GM12875 (cell line): ENCODE measurements around the gene LMO1.

Experiments
- H3K4me3 ChIP-seq: one replicate; pipeline ENCODE4 v1.5.1; 2011; ENCODE audit warnings: low read depth, low read length, control low read depth
- TF ChIP-seq, protein P1 (sequence below): IDR thresholded peaks from 2 replicates; pipeline ENCODE4 v1.5.1; 2011; ENCODE audit warnings: low read depth, mild to moderate bottlenecking, control low read depth, inconsistent platforms, low read length, moderate library complexity, borderline replicate concordance; ENCODE audit not compliant: insufficient read depth

The LMO1 gene

DNA sequence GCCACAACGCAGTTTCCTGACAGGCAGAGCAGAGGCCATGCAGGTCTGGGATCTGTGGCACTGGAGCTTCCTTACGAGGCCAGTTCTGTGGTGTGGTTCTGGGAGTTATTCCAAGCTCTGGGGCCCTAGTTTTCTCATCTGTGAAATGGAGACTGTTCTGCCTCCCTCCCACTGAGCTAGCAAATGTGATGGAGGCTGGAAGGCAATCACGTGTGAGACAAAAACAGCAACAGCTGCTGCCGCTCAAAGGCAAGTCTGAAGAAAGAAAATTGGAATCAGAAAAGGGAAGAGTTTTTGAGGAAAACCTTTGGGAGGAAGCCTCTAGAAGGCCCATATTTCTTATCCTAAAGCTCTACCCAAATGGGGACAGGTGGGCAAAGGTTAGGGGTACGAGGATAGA lies 86.5 kb downstream of the LMO1 start:
- TF ChIP-seq, protein P1, sequence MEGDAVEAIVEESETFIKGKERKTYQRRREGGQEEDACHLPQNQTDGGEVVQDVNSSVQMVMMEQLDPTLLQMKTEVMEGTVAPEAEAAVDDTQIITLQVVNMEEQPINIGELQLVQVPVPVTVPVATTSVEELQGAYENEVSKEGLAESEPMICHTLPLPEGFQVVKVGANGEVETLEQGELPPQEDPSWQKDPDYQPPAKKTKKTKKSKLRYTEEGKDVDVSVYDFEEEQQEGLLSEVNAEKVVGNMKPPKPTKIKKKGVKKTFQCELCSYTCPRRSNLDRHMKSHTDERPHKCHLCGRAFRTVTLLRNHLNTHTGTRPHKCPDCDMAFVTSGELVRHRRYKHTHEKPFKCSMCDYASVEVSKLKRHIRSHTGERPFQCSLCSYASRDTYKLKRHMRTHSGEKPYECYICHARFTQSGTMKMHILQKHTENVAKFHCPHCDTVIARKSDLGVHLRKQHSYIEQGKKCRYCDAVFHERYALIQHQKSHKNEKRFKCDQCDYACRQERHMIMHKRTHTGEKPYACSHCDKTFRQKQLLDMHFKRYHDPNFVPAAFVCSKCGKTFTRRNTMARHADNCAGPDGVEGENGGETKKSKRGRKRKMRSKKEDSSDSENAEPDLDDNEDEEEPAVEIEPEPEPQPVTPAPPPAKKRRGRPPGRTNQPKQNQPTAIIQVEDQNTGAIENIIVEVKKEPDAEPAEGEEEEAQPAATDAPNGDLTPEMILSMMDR = no peak
- no peak overlapping the region for H3K4me3 ChIP-seq
